Fibroblast of lung (primary cell): ENCODE data around the gene DAB1.

ENCODE experiments used
- EZH2 ChIP-seq: IDR thresholded peaks from 2 replicates; pipeline ENCODE4 v1.5.1; 2012; ENCODE audit warnings: low read length, control low read depth, mild to moderate bottlenecking; ENCODE audit errors: missing control alignments
- TF ChIP-seq, protein P1 (sequence below), 2 donors: IDR thresholded peaks in 1 of 2; conservative IDR thresholded peaks in 1 of 2; 1 replicate in 1 of 2; 2 replicates in 1 of 2; pipeline ENCODE4 v1.5.1; 2011 to 2012; ENCODE audit warnings: low read length in 2 of 2, control low read depth in 1 of 2, inconsistent platforms in 1 of 2, low read depth in 1 of 2, mild to moderate bottlenecking in 1 of 2

DNA sequence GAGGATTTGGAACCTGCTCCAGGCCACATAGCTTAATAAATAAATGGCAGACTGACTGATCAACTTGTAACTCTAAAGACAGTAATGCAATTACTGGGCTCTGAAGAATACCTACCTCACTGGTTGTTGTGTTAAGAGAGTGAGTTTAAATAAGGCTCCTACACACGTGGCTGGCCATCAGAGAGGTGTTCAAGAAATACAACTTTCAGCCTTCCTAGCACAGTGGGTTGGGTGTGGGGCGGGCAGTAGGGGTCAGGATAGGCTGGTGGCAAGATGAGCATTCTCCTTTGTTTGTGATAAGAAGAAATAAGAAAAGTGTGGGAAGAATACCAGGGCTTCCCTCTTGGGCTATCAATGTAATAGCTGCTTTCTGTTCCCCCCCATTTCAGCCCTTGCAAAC lies 151.3 kb downstream of the DAB1 start:
- TF ChIP-seq, protein P1, sequence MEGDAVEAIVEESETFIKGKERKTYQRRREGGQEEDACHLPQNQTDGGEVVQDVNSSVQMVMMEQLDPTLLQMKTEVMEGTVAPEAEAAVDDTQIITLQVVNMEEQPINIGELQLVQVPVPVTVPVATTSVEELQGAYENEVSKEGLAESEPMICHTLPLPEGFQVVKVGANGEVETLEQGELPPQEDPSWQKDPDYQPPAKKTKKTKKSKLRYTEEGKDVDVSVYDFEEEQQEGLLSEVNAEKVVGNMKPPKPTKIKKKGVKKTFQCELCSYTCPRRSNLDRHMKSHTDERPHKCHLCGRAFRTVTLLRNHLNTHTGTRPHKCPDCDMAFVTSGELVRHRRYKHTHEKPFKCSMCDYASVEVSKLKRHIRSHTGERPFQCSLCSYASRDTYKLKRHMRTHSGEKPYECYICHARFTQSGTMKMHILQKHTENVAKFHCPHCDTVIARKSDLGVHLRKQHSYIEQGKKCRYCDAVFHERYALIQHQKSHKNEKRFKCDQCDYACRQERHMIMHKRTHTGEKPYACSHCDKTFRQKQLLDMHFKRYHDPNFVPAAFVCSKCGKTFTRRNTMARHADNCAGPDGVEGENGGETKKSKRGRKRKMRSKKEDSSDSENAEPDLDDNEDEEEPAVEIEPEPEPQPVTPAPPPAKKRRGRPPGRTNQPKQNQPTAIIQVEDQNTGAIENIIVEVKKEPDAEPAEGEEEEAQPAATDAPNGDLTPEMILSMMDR (conservative IDR thresholded peaks at IDR 0.05 in 1 of 2, IDR thresholded peaks at IDR 0.05 in 1 of 2; ENCODE audit: low read depth in 1 of 2, low read length in 2 of 2), result no peak
- no peak for TF ChIP-seq EZH2
